ENCODE data around the gene KIF24.
"Not testable (repeated sequence)": the region's sequence is repeated elsewhere in the genome, so short reads cannot be mapped to it uniquely, and the experiment has no call there.

KIF24 gene, protein sequence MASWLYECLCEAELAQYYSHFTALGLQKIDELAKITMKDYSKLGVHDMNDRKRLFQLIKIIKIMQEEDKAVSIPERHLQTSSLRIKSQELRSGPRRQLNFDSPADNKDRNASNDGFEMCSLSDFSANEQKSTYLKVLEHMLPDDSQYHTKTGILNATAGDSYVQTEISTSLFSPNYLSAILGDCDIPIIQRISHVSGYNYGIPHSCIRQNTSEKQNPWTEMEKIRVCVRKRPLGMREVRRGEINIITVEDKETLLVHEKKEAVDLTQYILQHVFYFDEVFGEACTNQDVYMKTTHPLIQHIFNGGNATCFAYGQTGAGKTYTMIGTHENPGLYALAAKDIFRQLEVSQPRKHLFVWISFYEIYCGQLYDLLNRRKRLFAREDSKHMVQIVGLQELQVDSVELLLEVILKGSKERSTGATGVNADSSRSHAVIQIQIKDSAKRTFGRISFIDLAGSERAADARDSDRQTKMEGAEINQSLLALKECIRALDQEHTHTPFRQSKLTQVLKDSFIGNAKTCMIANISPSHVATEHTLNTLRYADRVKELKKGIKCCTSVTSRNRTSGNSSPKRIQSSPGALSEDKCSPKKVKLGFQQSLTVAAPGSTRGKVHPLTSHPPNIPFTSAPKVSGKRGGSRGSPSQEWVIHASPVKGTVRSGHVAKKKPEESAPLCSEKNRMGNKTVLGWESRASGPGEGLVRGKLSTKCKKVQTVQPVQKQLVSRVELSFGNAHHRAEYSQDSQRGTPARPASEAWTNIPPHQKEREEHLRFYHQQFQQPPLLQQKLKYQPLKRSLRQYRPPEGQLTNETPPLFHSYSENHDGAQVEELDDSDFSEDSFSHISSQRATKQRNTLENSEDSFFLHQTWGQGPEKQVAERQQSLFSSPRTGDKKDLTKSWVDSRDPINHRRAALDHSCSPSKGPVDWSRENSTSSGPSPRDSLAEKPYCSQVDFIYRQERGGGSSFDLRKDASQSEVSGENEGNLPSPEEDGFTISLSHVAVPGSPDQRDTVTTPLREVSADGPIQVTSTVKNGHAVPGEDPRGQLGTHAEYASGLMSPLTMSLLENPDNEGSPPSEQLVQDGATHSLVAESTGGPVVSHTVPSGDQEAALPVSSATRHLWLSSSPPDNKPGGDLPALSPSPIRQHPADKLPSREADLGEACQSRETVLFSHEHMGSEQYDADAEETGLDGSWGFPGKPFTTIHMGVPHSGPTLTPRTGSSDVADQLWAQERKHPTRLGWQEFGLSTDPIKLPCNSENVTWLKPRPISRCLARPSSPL (N-terminal part only)

DNA sequence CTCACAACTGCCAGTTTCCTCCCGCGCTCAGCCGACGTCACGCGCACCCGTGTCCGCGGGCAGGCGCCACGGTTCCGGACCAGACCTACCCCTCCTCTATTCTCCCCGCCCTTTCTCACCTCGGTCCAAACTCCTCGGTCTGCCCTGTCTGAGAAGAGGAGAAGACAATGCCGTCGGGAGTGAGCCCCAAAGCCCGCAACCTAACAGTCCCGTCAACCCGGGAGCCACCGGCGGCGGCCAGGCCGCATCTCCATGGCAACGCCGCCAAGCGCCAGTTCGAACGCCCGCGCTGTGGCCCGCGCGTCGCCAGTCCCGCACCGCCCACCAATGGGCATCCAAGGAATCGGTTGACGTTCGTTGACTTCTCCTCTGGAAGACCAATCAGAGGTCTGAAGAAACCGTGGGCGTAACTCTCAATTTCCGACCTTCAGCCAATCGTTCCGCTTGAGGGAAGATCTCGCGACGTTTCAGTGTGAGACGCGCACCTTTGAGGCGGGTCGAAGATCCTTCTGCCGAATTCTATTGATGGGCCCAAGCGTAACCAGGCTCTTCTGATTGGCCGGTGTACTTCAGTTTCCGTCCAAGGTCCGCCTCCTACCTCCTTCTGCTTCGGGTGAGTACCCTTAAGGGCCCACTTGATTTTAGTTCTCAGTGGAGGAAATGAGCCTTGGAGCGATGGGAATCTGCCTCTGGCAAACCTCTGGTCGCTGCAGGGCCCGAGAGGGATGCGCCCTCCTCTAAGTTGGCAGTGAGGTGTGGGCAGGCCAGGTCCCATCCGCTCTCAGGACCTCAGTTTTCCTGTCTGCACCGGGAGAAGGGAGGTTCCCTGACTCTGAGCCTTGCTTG, at the start of gene KIF24, which contains the start of gene NUDT2:
TSS of gene KIF24 (minus strand) at position 282 of the 846 bp plus-strand sequence. CDS start 17,922 bp downstream, outside the sequence.
TSS of gene NUDT2 (plus strand) at position 583 of the 846 bp plus-strand sequence. CDS start 9,471 bp downstream, outside the sequence.
- peak; percentile 96 to 98 for DNase-seq

DNA sequence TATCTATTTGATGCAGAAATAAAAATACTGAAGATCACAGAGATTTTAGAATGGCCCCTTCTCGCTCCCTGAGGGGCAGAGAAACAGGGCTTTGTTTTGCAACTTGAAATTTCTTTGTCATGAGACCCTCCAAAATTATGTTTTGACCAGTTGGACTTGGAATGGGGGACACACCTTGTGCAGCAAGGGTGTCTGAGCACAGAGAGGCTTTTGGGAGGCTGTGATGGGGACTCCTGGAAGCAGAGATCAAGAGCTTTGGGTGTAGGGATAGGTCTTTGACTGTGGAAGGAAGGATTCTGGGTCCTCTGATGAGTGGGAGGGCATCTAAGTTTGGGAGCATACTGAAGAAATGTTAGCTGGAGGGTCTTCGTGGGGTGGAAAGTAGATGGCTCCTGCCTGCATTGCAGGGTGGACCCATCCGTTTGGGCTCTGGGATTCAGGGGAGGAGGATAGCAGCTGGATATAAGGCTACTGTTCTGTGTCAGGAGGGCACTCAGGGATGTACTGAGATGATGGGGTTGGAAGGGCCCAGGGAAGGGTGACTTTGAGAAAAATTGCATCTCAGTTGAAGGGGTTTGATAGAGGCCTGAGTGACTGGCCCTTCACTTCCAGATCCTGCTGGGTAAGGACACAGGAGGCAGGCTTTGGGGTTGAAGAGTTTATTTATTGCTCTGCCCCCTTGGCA, 49.5 kb upstream of the KIF24 start:
- no peak for DNase-seq

DNA sequence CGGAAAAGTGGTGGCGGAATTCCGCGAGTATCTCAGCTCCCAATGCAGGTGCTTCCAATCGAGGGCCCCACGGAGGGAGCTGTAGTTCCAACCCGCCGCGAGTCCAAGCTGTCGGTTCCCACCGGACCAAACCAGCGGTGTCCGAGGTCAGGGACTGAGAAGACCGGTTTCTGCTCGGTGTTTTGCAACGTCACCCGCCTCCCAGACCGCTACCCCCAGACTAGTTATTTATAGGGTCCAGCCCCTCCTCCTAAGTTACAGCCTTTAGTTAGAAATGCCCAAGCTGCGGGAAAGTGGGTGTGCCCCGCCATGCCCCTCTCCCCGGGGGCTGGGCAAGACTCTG, 48.3 kb upstream of the KIF24 start:
- DNase-seq, result no peak

DNA sequence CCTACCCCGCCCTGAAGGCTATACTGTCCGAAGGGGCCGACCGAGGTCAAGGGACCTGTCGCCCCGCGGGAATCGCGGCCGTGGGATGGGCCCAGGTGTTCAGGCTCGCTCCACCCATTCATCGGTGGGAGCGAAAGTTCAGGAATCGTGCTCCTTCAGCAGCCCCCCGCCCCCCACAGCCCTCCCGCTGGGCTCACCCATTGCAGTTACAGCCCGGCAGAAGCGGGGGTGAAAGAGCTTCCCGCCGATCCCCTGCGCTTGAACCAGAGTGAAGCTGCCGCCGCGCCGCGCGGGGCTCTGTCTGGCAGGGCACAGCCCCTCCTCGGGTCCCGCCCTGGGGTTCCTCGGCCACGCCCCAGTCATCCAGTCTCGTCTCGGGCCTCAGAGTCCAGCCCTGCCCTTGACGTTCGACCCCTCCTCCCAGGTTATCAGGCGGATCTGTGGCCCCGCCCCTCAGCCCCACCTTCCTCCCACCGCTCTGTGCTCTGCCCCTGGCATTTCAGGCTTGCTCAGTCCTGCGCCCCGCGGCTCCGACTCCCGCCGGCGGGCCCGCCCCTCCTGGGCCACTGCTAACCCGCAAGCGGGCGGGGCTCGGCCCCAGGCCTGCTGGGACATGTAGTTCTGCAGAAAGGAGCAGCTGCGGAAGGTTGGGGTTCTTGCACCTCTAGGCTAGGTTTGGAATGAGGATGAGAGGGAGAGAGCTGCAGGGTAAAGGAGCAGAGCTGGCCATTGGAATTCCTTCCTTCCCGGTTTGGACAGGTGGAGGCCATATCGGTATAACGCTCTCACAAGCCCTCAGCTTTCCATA, 47.7 kb upstream of the KIF24 start, which contains the start of gene MYORG:
TSS of gene MYORG (minus strand) at position 303 of the 808 bp plus-strand sequence. CDS start 3,955 bp downstream, outside the sequence.
- DNase-seq, result peak; percentile 83 to 92

DNA sequence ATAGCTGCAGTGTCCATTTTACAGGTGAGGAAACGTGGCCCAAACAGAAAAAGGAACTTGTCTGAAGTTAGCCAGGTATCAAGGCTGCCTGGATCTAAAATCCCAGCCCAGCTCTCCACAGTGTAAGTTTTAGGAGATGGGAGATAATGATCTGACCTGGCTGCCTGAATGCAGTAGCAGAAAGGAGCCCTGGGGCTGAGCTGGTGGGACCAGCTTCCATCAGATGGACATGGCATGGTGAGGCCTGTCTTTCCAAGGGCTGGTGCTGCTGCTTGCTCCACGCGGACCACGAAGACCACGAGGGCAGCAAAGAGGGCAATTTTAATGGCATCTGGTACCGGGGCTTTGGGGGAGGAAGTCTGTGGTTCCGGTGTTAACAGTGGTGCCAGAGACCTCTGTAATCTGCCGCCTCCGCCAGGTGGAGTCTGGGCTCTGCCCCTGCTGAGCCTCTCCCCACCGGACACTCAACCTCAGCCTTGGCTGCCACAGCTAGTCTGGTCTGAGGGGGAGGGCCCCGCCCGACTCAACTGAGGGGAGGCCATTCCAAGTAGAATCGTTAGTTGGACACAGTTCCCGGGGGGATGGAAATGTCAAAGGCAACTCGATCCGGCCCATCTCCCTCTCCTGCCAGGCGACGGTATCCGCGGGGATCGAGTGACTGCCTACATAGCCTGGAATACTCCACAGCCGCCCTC, 47.0 kb upstream of the KIF24 start:
- no peak for DNase-seq

DNA sequence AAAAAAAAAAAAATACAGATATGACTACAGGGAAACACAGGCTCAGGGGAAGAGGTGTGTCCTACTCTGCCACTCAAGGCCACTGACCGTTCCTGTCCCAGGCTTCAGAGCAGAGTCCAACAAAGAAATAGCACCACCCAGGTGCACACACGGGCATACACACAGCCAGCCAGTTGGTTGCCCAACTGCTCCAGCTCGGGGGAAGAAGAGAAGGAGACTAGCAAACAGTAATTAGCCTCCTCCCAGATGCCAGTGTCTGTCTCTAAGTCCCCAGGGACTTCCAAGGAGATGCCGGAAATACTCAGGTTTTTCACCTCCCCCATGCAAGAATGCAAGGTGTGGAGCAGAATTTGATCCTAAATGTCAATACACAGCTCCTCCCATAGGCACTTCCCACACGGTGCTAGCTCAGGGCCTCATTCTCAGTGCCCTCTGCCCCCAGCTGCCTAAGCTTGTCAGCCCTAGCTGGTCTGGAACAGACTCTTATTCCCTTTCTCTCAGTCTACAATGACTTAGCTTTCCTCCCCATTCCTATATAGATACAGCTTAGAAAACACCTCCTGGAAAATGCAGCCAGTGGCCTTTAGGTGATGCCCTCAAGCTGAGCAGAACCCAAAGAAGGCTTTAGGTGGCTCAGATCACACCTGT, 46.0 kb upstream of the KIF24 start:
- no peak for DNase-seq

DNA sequence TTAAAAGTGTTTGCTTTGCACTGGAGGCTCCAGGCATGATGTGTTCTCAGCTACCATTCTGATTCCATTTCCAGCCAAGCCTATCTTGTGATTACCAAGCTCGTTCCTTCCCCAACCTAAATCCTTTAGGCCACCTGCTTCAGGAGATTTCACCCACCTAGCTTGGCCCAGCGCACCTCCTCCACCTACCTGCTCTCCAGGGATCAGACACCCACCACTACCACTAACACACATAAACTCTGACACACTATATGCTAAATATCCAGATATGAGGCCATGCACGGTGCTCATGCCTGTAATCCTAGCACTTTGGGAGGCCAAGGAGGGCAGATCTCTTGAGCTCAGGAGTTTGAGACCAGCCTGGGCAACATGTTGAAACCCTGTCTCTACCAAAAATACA, 45.3 kb upstream of the KIF24 start:
- no peak for DNase-seq

DNA sequence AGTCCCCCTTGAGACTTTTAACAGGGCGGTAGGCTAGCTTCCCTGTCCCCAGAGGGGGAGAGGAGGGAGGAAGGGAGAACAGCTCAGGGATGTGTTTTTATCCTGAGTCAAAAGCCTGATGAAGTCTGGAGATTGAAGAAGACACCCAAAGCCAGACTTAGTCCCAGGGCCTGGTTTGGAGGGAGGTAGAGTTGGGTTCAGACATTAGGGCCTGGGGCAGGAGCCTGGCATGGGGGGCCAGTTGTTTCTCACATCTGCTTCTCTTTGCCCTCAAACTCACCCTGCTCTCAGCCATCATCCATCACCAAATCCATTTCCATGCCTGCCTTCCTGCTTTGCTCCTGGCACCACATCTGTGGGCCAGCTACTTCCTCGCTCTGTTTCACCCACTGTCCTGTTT, 44.7 kb upstream of the KIF24 start:
- no peak for DNase-seq

DNA sequence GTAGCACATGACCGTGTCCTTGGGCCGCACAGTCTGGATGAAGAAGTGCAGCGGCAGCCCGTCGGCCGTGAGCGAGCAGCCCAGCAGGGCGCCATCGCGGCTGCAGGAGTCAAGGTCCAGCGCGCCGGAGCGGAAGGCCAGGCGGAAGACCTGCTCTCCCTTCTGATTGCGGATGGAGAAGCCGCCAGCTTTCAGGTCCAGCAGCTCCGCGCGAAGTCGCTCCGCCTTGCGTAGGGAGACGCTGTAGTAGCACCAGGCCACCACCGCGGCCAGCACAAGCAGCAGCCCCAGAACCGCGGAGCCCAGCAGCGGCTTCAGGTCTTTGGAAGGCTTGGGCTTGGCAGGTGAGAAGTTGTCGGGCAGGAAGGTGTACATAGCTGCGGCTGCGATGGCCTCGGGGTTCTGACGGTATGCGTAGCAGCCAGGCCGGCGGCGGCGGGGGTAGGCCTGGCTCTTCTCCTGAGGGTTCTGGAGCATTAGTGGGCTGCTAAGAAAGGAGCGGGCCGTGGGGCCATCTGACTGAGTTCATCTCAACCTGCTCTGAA, 43.5 kb upstream of the KIF24 start:
- no peak for DNase-seq

DNA sequence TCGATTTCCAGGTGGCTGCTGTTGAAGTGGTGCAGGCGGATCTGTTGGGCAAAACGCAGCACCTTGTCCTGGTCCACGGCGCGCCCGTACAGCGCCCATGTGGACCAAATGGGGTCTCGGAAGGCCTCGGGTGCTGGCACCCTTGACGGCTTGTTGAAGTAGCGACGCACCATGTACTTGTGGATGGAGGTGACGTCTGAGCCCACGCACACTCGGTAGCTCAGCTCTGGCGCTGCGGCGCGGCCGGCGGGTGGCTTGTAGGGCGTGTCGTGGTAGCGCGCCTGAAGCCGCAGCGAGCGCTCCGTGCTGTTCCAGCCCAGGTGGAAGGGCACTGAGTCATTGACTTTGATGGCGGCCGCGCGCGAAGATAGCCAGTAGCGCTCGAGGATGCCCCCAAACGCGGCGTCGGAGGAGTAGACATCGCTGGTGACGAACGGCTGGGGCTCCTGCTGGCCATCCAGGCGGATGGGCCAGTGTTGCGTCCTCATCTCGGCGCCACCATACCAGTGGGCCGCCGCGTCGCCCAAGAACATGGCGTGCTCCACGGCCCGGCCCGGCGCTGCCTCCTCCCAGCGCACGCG, 42.9 kb upstream of the KIF24 start:
- no peak for DNase-seq

DNA sequence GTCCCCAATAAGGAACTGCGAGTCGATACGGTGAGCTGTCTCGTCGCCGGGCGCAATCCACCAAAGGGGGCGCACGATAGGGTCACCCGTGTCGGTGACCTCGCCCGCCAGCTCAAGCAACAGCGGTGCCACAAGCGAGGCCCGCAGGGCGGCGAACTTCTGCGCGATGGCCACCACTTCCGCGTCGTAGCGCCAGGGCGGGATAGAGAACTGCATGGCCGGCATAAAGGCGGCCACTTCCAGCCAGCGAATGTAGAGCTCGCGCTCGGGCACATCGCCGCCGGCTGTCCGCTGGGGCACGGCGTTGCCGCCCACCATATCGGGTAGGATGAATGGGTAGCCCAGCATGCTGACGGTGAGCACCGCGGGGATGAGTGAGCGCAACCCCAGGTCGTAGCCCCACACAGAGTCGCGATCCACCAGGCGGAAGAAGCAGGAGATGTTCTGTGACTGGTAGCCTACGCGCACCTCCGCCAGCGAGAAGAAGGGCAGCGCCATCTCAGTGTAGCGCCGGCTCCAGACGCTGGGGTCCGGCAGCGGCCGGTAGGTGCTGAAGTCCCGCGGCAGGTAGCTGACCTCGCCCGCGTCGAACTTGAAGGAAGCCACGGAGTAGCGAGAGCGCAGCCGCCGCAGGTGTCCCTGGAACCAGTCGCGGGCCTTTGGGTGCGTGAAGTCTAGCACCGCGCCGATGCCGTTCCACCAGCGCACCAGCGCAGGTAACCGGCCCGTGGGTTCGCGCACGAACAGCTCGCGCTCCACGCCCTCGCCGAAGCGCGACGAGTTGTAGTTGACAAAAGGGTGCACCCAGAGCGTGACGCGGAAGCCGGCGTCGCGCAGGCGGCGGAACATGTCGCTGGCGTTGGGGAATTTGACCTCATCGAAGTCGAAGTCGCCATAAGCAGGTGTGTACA, 42.2 kb upstream of the KIF24 start:
- no peak for DNase-seq

DNA sequence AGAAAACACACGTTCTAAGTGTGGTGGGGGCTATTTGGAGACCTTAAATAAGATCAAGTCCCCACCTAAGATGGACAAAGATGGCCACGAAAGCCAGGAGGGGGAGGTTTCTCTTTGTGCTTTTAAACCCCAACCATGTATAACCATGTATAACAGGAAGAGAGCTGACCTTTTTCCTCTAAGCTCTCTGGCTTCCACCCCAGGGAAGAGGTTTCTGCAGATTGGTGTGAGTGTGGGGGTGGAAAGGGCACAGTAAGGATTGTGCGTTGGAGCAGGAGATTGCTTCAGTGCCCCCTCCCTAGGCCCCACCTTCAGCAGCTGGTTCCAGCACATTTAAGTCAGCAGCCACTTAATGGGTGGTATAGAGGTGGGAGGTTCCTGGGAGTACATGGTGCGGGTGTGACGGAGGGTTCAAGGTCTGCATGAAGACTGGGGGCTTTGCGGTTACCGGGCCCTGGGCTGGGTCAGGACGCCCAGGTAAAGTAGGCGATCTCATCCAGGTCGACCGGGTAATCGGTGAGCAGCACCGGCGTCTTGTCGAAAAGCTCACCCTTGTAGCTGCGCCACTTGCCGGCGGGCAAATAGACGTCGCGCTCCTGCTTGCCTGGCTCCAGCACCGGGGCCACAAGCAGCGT, 41.4 kb upstream of the KIF24 start:
- no peak for DNase-seq

DNA sequence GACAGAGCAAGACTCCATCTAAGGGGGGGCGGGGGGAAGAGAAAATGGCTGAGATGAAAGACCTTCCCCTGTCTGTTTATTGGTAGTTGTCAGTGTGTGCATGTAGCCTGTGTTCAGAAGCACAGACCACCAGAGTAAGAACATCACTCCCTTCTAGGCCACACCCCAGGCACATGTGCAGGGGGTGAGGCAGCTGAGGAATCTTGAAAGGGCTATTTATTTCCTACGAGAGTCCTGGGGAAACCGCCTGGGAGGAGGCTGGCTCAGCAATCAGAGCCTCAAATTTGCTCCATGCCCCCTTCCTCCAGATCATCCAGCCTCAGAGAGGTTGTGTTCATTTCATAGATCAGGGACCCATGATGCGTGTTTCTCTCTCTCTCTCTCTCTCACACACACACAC, 40.6 kb upstream of the KIF24 start:
- no peak for DNase-seq

DNA sequence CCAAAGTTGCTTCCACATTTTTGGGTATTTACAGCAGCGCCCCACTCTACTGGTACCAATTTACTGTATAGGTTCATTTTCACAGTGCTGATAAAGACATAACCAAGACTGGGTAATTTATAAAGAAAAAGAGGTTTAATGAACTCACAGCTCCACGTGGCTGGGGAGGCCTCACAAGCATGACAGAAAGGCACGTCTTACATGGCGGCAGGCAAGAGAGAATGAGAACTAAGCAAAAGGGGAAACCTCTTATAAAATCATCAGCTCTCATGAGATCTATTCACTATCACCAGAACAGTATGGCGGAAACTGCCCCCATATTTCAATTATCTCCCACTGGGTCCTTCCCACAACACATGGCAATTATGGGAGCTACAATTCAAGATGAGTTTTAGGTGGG, 39.7 kb upstream of the KIF24 start:
- DNase-seq, result not testable (repeated sequence)

DNA sequence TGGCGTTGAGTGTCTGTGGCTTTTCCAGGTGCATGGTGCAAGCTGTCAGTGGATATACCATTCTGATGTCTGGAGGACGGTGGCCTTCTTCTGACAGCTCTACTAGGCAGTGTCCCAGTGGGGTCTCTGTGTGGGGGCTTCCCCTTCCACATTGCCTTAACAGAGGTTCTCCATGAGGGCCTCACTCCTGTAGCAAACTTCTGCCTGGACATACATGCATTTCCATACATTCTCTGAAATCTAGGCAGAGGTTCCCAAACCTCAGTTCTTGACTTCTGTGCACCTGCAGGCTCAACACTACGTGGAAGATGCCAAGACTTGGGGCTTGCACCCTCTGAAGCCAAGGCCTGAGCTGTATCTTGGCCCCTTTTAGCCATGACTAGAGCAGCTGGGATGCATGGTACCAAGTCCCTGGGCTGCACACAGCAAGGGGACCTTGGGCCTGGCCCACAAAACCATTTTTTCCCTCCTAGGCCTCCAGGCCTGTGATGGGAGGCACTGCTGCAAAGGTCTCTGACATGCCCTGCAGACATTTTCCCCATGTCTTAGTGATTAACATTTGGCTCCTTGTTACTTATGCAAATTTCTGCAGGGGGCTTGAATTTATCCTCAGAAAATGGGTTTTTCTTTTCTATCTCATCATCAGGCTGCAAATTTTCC, 38.8 kb upstream of the KIF24 start:
- DNase-seq, result not testable (repeated sequence)

DNA sequence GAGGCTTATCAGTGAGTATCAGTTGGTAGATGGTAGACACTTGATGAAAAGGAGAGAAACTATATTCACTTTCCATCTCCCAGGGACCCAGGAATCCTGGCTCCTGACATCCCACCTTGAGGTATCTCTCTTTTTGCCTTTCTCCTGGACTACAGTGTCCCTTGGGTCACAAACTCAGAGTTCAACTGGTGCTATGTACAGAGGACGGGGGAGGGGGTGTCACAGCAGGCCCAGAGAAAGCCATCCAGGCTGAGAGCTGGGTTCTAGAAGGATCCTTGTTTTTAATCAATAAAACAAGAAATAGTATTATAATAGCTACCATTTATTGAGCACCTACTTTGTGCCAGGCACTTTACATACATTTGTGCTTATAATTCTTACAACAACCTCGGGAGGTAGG, 37.3 kb upstream of the KIF24 start:
- DNase-seq, result no peak

All from SW 1271 (cell line).